ENCODE data around the gene WDR17. TPM values are rescaled to one million over a fixed set of nuclear protein-coding genes. Genes with fewer than 3 reads are reported as not detected.

Gene WDR17
- total RNA-seq, 1 donor from 2014 or later = 0.32 TPM

DNA sequence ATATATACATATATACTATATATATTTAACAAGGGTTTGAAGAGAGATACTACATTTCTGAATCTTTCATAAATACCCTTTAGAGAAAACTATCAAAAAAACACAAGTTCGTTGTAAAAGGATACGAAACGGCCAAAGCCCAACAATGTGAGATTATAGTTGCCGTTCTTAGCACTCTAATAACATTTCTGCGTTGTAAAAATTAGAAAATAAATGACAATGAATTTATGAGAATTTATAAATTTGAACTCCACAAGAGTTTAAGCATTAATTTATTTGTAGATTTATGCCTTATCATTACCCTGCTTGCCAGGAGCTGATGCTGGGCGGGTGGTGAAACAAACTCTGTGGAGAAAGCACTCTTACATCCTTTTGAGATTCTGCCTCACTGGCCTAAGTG is 1.1 kb downstream of the WDR17 start:
- DNase-seq (no peak), ATAC-seq (ENCODE audit: poor library complexity) (no peak)
- intact Hi-C loops (cut with DNase I) = no loop called here

DNA sequence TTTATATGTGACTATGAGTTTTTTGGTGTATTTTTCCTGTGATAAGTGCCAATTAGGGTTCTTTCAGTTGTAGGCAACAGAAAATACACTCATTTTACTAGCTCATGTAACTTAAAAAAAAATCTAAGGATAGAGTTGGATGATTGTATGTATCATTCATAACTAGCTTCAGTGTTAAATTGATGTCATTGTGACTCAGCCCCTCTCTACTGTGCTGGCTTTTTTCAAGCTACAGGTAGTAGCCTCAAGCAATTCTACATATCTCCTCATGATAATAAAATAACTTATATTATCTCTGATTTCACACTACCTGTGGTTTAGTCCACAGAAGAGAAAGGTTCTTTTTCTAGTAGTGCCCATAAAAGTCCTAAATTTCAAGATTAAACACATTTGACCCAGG is 11.9 kb downstream of the WDR17 start:
- intact Hi-C loops (cut with DNase I) = no loop called here
- ATAC-seq (ENCODE audit: poor library complexity) = no peak
- no peak for DNase-seq

DNA sequence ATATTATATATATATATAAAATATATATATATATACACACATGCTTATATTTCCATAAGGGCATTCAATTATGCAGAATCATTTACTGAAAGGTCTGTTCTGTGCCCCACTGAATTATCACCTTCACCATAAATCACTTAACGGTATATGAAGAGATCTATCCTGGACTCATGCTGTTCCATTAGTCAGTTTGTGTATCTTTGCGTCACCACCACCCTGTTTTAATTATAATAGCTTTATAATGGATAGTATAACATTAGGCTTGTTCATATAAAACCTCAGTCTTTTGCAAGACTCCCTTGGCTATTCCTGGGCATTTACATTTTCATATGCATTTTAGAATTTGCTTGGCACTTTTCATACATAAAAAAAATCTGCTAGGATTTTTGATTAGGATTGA is 19.1 kb downstream of the WDR17 start:
- no peak for ATAC-seq (ENCODE audit: poor library complexity)
- DNase-seq = no peak
- intact Hi-C loops (cut with DNase I) = no loop called here

DNA sequence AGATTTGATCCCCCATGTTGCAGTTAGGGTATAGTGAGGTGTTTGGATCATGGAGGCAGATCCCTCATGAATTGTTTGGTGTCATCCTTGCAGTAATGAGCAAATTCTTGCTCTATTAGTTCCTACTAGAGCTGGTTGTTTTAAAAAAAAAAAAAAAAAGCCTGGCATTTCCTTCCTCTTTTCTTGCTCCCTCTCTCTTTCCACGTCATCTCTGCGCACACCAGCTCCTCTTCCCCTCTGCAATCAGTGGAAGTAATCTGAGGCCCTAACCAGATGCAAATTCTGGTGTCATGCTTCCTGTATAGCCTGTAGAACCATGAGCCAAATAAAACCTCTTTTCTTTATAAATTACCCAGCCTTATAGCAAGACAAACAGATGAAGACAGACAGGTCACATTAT is 24.5 kb downstream of the WDR17 start:
- ATAC-seq (ENCODE audit: poor library complexity) (peak; percentile 34), DNase-seq (no peak)
- intact Hi-C loops (cut with DNase I) = no loop called here

DNA sequence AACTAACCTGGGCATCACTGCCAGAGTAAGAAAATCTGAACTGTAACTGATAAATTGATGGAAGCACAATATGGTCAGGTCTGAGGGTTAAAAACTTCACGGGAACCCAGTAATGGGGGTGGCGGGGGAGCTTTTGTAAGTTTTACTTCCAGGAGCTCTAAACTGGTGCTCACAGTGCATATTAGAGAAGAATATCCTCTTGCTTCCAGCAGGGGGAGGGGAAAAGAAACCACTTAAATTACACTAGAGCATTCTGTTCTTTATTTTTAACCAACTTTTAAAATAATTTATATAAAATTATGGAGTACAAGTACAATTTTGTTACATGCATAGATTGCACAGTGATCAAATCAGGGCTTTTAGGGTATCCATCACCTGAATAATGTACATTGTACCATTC is 33.7 kb downstream of the WDR17 start:
- DNase-seq (no peak), ATAC-seq (ENCODE audit: poor library complexity) (no peak)
- intact Hi-C loops (cut with DNase I) = no loop called here

DNA sequence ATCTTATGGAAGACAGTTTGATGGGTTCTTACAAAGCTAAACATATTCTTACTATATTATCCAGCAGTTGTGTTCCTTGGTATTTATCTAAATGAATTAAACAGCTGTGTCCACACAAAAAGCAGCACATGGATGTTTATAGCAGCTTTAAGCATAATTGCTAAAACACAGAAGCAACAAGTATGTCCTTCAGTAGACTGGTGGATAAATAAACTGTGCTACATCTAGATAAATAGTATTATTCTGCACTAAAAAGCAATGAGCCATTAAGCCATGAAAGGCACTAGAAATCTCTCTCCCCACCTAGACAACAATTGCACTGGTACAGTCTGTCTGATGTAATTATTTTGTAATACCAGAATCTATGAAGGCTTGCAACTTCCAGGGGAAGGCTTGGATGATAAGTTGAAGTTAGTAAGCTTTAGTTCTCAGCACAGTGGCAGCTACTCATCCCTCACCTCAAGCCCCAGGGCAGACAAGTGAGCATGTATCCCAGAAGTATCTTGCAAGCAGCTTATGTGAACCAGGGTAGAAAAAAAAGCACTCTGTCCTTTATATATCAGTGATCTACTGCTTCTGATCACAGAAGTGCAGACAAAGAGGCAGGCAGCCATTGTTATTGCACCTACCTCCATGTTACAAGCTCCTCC is 36.9 kb downstream of the WDR17 start:
- ATAC-seq (ENCODE audit: poor library complexity) (no peak), DNase-seq (no peak)
- intact Hi-C loops (cut with DNase I) = no loop called here

DNA sequence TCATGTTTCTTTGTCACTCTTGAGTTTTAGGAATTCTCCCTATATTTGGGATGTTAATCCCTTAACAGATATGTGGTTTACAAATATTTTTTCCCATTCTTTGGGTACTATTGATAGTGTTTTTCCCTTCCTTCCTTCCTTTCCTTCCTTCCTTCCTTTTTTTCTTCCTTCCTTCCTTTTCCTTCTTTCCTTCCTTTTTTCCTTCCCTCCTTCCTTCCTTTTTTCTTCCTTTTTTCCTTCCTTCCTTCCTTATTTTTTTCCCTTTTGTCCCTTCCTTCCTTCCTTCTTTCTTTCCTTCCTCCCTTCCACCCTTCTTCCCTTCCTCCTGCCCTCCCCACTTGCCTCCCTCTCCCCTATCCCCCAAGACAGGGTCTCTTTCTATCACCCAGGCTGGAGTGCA is 42.1 kb downstream of the WDR17 start:
- intact Hi-C loops (cut with DNase I) = no loop called here
- ATAC-seq (ENCODE audit: poor library complexity) (no peak), DNase-seq (no peak)

DNA sequence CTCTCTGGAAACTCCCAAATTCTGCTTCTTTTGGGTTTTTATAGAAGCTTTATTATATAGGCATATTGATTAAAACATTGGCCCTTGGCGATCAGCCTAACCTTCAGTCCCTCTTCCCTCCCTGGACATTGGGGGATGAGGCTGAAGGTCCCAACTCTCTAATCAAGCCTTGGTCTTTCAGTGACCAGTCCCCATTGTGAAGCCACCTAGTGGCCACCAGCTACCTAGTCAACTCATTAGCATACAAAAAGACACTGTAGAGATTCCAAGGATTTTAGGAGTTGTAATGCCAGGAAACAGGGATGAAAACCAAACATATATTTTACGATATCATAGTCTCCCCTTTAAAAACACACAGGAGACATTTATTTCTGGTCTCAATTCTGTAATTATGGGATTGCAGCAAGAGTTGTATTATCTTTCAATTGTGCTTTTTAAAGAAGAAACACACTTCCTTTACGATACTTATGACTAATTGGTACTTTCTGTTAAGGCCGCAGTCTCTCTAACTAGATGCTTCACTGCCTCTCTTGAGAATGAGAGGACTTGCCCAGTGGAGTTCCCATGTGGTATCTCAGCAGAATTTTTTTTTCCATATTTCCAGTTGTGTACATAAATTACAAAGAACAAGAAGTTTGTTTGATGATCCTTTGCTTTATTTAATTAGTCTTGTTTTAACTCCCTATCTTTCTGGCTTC is 58.2 kb downstream of the WDR17 start:
- no peak for ATAC-seq (ENCODE audit: poor library complexity)
- no peak for DNase-seq

DNA sequence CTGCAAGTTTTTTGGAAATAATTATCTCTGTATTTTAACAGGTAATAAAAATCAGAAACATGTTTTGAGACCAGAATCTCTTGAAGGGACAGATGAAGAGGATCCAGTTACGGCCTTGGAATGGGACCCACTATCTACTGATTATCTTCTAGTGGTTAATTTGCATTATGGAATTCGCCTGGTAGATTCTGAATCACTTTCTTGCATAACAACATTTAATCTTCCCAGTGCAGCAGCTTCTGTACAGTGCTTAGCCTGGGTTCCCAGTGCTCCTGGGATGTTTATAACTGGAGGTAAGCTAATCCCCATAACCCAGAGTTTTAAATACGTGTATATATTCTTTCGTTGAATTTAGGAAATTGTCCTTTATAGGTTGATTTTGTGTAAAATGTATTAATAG is 59.4 kb downstream of the WDR17 start:
- ATAC-seq (ENCODE audit: poor library complexity) (no peak), DNase-seq (no peak)
- intact Hi-C loops (cut with DNase I) = no loop called here

More for the DNA sequence above, 58.2 kb downstream of the WDR17 start:
- intact Hi-C loops (cut with DNase I) = no loop called here

DNA sequence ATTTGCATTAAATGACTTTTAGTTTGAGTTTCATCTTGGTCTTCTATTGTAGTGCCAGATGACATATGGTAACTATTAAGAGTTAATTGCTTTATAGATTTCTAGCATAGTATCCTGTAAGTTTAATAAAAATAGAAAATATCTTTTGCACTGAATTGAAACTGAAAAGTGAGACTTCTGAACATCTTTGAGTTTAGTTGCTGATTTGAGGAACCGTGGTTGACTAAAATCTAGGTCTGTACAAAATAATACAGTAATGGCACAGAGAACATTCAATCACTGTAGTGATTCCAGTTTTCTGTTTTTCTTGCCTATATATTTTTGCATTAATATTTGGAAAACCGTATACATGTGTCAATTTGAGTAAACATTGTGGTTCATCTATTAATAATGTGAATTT is 69.0 kb downstream of the WDR17 start:
- intact Hi-C loops (cut with DNase I) = no loop called here
- DNase-seq (no peak), ATAC-seq (ENCODE audit: poor library complexity) (no peak)

DNA sequence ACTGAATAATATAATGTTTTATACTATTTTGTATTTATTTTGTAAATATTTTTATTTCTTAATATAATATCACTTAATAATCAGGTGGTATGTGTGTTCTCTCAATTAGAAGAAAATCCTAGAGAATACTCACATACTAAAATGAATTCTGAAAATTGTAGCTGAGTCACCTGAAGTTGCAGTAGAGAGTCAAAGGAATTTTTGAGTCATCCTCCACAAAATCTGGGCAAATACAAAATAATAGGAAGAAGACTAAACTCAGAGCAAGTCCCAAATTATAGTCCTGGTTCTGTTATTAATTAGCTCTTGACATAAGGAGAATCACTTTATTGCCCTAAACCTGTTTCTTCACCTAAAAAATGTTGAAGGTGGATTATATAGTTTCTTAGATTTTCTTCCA is 72.0 kb downstream of the WDR17 start:
- ATAC-seq (ENCODE audit: poor library complexity) (no peak), DNase-seq (no peak)
- intact Hi-C loops (cut with DNase I) = no loop called here

DNA sequence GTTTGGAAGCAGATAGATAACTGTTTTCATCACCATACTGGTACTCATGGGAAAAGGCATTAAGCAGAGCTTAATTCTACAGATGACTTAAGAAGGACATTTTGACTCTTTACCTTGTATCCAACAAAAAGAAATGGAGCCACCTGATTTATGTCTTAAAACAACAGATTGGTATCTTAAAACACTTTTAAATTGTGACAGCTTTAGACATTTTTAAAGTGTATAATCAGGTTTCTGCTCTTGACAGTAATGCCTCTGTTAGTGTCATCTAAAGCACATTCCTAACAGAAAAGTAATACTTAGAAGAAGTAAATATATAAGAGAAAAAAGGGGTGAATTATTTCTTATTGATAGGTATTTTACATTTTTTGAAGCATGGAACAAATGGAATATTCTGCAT is 73.9 kb downstream of the WDR17 start:
- intact Hi-C loops (cut with DNase I) = no loop called here
- DNase-seq (no peak), ATAC-seq (ENCODE audit: poor library complexity) (no peak)

DNA sequence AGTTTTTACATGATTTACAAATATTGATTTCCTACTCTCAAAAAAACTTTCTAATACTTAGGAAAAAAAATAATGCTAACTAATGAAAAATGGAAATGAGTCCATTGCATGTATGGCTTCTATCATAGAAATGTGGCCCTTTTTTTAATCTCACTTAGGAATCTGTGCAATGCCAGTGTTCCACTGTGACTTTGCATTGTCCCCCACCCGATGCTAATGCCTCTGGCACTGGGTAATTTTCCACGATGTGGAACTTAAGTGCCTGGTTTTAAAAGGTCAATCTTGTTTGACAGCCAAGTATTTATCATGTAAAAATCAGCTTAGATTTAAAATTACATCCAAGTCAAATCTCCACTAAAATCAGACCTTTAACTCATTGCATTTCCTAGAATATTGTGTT is 76.6 kb downstream of the WDR17 start:
- ATAC-seq (ENCODE audit: poor library complexity) (no peak), DNase-seq (no peak)
- intact Hi-C loops (cut with DNase I) = no loop called here

DNA sequence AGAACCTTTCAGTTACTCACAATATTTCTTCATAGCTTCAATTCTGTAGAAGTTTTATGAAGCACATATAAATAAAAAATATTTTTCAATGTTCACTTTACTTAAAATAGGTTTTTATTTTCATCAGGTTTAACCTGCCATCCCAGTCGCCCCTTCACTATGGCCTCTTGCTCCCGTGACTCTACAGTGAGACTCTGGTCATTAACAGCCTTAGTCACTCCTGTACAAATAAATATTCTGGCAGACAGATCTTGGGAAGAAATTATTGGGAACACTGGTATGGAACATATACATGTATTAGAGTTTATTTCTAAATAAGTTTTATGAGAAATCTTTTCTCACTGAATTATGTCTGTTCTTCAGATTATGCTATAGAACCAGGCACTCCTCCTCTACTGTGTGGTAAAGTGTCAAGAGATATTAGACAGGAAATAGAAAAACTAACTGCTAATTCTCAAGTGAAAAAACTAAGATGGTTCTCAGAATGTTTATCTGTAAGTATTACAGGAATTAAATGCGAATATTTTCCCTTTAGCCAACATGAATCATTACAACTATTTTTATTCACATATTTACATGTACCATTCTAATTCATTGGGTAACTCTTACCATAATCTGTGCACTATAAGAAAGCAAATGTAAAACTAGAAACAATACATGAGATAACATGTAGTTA is 84.2 kb downstream of the WDR17 start:
- intact Hi-C loops (cut with DNase I) = loop anchor here (2.0 to 5.0 kb wide), 2 partner anchors 127 to 191 kb away; no protein-coding TSS in a partner anchor
- no peak for DNase-seq
- ATAC-seq (ENCODE audit: poor library complexity) = no peak

DNA sequence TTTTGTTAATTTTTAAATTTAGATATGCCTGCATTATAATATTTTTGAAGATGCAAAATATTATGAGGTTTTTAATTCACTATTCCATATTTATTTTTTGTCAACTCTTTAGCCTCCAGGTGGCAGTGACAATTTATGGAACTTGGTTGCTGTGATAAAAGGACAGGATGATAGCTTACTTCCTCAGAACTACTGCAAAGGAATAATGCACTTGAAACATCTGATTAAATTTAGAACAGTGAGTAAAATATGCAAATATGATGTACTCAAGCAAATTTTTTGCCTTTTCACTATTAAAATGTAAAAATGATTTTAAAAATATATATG is 84.7 kb downstream of the WDR17 start:
- peak; percentile 65 for ATAC-seq (ENCODE audit: poor library complexity)
- intact Hi-C loops (cut with DNase I) = loop anchor here (2.0 to 5.0 kb wide), 2 partner anchors 127 to 190 kb away; no protein-coding TSS in a partner anchor

DNA sequence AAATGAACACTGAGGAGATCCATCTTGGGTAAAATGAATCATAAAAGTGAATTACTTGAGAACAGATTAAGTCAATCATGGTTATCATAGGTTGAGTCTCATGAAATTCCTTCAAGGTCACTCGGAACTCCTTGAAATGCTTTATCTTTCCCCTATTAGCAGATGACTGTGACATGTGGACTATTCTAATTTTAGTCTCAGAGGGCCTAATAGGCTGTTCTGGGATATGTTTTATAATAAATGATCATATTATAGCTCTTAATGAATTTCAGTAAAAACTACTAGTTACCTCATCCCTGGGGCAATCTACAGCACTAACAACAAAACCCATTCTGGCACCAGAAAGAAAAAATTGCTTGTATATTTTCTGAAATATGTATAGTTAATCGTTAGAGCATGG is 85.1 kb downstream of the WDR17 start:
- DNase-seq (no peak), ATAC-seq (ENCODE audit: poor library complexity) (no peak)
- intact Hi-C loops (cut with DNase I) = loop anchor here (2.0 to 5.0 kb wide), 2 partner anchors 127 to 190 kb away; no protein-coding TSS in a partner anchor

More for the DNA sequence above, 84.7 kb downstream of the WDR17 start:
- no peak for DNase-seq

DNA sequence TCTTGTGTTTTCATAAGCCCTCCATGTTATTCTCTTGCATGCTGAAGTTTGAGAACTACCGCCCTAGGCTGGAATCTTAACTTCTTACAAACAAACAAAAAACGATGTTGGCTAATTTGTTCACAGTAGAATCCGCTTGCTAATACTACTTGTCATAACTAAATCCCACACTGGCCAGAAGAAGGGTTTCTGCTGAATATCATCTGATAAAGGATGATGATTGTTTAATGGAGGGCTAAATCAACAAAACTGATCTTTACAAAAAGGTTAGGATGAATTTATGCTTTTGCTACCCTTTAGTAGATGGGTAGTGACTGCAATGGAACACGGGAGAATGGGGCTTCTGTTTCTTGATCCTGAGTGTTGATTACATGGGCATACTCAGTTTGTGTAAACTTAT is 87.5 kb downstream of the WDR17 start:
- no peak for ATAC-seq (ENCODE audit: poor library complexity)
- intact Hi-C loops (cut with DNase I) = loop anchor here (5.0 kb wide), 1 partner anchor 124 kb away; no protein-coding TSS in a partner anchor
- DNase-seq = no peak

DNA sequence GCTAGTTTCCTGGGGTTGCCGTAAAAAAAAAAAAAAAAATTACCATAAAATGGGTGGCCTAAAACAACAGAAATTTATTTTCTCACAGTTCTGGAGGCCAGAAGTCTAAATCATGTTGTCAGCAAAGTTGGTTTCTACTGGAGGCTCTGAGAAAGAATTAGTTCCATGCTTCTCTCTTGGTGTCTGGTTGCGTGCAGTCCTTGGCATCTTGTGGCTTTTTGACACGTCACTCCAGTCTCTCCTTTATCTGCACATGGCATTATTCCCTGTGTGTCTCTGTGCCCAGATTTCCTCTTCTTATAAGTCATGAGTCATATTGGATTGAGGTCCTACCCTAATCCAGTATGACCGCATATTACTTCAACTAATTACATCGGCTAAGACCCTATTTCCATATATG is 91.0 kb downstream of the WDR17 start:
- no peak for DNase-seq
- ATAC-seq (ENCODE audit: poor library complexity) = no peak
- intact Hi-C loops (cut with DNase I) = no loop called here

DNA sequence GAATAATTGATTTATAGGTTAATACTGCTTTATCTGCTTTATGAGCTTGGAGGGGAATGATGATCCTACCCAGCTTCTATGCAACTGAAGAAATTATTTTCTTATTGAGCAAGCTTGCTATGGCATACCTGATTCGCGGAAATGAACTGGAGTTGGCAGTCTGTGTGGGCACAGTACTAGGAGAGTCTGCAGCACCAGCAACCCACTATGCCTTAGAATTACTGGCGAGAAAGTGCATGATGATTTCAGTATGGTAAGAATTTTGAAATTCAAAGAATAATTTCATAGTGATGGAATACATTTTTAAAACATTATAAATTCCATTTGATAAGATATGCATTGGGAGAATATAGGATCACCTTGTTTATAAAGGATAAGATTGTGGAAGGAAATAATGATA is 97.4 kb downstream of the WDR17 start:
- ATAC-seq (ENCODE audit: poor library complexity) (no peak), DNase-seq (no peak)
- intact Hi-C loops (cut with DNase I) = no loop called here

DNA sequence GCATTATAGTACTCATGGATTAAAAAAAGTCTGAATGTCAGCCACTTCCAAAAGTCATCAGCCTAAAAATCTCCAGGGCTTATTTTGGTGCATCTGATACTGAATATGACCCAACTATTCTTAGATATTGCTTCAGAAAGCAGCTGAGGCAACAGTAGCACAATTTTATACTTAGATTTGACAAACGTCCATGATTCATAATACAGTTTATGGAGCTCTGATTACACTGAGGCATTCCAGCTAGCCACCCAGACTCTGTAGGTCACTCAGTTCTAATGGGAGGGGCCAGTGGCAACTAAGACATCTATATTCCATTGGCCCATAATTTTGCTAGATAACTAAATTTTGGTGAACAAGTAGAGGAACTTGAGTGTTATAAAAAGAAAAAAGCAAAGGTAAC is 119.4 kb downstream of the WDR17 start:
- no peak for DNase-seq
- intact Hi-C loops (cut with DNase I) = no loop called here
- ATAC-seq (ENCODE audit: poor library complexity) = no peak

Data from Right ventricle myocardium superior (tissue), 1 donor.